HG02938 (cell line): ENCODE results near the gene GAGE12D.
"Not testable (repeated sequence)": the region's sequence is repeated elsewhere in the genome, so short reads cannot be mapped to it uniquely, and the experiment has no call there.

Source experiments
- ATAC-seq: cut with Tn5 transposase; IDR thresholded peaks from one replicate; pipeline ENCODE4 v1.9.1; 2021; ENCODE audit warnings: mild to moderate bottlenecking, moderate library complexity; ENCODE audit not compliant: unreplicated experiment

GAGE12D gene, protein sequence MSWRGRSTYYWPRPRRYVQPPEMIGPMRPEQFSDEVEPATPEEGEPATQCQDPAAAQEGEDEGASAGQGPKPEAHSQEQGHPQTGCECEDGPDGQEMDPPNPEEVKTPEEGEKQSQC

DNA sequence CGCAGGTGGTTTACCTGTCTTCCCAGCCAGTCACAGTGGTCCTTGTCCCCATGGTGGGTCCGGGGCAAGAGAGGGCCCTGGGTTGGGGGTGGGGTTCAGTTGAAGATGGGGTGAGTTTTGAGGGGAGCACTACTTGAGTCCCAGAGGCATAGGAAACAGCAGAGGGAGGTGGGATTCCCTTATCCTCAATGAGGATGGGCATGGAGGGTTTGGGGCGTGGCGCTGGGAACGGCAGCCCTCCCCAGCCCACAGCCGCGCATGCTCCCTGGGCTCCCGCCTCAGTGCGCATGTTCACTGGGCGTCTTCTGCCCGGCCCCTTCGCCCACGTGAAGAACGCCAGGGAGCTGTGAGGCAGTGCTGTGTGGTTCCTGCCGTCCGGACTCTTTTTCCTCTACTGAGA lies at the start of gene GAGE12D:
Gene GAGE12D, plus strand, starts transcription at position 301 of the 400 bp plus-strand sequence. CDS start 1,155 bp downstream, outside the sequence.
- not testable (repeated sequence) for ATAC-seq

DNA sequence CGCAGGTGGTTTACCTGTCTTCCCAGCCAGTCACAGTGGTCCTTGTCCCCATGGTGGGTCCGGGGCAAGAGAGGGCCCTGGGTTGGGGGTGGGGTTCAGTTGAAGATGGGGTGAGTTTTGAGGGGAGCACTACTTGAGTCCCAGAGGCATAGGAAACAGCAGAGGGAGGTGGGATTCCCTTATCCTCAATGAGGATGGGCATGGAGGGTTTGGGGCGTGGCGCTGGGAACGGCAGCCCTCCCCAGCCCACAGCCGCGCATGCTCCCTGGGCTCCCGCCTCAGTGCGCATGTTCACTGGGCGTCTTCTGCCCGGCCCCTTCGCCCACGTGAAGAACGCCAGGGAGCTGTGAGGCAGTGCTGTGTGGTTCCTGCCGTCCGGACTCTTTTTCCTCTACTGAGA lies 9.7 kb upstream of the GAGE12D start, which contains the start of gene GAGE12C:
Gene GAGE12C, plus strand, starts transcription at position 301 of the 400 bp plus-strand sequence. CDS start 1,155 bp downstream, outside the sequence.
- ATAC-seq: not testable (repeated sequence)

DNA sequence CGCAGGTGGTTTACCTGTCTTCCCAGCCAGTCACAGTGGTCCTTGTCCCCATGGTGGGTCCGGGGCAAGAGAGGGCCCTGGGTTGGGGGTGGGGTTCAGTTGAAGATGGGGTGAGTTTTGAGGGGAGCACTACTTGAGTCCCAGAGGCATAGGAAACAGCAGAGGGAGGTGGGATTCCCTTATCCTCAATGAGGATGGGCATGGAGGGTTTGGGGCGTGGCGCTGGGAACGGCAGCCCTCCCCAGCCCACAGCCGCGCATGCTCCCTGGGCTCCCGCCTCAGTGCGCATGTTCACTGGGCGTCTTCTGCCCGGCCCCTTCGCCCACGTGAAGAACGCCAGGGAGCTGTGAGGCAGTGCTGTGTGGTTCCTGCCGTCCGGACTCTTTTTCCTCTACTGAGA lies 9.5 kb downstream of the GAGE12D start, which contains the start of gene GAGE12E:
Gene GAGE12E, plus strand, starts transcription at position 301 of the 400 bp plus-strand sequence. CDS start 1,155 bp downstream, outside the sequence.
- ATAC-seq: not testable (repeated sequence)

DNA sequence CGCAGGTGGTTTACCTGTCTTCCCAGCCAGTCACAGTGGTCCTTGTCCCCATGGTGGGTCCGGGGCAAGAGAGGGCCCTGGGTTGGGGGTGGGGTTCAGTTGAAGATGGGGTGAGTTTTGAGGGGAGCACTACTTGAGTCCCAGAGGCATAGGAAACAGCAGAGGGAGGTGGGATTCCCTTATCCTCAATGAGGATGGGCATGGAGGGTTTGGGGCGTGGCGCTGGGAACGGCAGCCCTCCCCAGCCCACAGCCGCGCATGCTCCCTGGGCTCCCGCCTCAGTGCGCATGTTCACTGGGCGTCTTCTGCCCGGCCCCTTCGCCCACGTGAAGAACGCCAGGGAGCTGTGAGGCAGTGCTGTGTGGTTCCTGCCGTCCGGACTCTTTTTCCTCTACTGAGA lies 19.0 kb downstream of the GAGE12D start, which contains the start of gene GAGE12F:
Gene GAGE12F, plus strand, starts transcription at position 301 of the 400 bp plus-strand sequence. CDS start 1,155 bp downstream, outside the sequence.
- ATAC-seq: not testable (repeated sequence)

DNA sequence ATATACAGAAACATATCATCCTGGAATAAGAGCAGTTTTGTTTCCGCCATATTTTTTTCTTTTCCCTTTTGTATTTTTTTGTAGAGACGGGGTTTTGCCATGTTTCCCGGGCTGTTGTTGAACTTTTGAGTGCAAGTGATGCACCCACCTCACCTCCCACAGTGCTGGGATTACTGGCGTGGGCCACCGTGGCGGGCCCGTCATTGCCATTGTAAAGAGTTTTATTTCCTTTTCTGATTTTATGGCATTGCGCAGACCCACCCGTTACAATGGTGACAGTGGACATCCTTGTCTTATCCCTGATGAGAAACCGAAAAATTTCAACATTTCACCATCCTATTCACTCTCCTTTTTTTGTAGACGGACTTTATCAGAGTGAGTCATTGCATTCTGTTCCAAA lies 27.2 kb downstream of the GAGE12D start:
- not testable (repeated sequence) for ATAC-seq

DNA sequence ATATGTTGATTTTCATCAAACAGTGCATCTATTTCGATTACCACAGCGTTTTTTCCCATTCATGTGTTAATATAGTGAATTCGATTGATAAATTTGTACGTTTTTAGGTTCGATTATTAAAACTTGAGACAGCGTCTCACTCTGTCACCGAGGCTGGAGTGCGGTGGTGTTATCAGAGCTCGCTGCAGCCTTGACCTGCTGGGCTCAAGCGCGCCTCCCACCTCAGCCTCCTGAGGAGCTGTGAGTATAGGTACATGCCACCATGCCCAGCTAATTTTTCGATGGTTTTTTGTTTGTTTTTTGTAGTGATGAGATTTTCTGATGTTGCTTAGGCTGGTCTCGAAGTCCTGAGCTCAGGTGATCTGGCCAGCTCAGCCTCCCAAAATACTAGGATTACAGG lies 27.6 kb downstream of the GAGE12D start:
- ATAC-seq: not testable (repeated sequence)

DNA sequence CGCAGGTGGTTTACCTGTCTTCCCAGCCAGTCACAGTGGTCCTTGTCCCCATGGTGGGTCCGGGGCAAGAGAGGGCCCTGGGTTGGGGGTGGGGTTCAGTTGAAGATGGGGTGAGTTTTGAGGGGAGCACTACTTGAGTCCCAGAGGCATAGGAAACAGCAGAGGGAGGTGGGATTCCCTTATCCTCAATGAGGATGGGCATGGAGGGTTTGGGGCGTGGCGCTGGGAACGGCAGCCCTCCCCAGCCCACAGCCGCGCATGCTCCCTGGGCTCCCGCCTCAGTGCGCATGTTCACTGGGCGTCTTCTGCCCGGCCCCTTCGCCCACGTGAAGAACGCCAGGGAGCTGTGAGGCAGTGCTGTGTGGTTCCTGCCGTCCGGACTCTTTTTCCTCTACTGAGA lies 28.6 kb downstream of the GAGE12D start, which contains the start of gene GAGE12G:
Gene GAGE12G, plus strand, starts transcription at position 301 of the 400 bp plus-strand sequence. CDS start 1,155 bp downstream, outside the sequence.
- not testable (repeated sequence) for ATAC-seq

DNA sequence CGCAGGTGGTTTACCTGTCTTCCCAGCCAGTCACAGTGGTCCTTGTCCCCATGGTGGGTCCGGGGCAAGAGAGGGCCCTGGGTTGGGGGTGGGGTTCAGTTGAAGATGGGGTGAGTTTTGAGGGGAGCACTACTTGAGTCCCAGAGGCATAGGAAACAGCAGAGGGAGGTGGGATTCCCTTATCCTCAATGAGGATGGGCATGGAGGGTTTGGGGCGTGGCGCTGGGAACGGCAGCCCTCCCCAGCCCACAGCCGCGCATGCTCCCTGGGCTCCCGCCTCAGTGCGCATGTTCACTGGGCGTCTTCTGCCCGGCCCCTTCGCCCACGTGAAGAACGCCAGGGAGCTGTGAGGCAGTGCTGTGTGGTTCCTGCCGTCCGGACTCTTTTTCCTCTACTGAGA lies 38.1 kb downstream of the GAGE12D start, which contains the start of gene GAGE12H:
Gene GAGE12H, plus strand, starts transcription at position 301 of the 400 bp plus-strand sequence. CDS start 1,155 bp downstream, outside the sequence.
- not testable (repeated sequence) for ATAC-seq

DNA sequence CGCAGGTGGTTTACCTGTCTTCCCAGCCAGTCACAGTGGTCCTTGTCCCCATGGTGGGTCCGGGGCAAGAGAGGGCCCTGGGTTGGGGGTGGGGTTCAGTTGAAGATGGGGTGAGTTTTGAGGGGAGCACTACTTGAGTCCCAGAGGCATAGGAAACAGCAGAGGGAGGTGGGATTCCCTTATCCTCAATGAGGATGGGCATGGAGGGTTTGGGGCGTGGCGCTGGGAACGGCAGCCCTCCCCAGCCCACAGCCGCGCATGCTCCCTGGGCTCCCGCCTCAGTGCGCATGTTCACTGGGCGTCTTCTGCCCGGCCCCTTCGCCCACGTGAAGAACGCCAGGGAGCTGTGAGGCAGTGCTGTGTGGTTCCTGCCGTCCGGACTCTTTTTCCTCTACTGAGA lies 47.7 kb downstream of the GAGE12D start, which contains the start of gene GAGE2A:
Gene GAGE2A, plus strand, starts transcription at position 301 of the 400 bp plus-strand sequence. CDS start 1,155 bp downstream, outside the sequence.
- ATAC-seq: not testable (repeated sequence)

DNA sequence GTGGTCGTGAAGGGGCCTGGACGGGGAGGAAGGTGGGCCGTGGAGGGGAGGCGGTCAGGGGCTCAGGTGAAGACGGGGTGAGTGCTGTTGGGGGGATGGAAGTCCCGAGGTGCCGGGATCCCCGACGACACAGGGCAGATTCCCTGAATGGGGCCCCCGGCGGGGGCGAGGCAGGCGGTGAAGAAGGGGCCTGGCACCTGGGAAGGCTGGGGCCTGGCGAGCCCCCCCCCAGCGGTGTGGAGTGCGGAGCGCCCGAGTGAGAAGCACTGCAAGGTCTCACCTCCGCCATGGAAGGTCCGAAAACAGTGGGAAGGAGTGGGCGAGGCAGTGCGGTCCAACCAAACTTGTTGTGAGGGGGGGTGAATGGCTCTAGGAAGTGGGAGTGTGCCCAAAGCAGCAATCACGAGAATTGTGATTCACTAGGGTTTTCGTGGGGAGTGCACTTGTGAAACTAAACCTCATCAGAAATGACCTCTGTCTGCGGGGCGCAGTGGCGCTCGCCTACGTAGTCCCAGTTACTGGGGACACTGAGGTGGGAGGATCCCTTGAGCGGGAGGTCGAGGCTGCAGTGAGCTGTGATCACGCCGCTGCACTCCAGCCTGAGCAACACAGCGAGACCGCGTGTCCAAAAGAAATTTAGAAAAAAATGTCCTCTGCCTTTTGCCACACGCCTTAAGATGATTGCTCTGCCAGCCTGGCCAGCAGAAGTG lies 48.4 kb downstream of the GAGE12D start:
- ATAC-seq: not testable (repeated sequence)

DNA sequence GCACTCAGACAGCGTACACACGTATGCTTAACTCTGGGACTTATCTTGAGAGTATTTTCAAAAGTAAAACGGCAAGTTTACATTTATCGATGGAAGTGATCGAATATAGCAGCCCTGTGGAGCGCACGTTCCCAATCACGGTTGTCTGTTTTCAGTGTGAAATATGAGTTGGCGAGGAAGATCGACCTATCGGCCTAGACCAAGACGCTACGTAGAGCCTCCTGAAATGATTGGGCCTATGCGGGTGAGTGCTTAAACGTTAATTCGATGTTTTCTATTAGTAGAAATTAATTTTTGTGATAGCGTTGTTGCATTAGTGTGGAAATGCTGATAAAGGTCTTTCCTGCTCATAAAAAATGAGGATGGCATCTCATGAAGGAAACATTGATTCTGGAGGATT lies 49.0 kb downstream of the GAGE12D start:
- ATAC-seq: not testable (repeated sequence)
